H9 (cell line): ENCODE results near the gene PARD3. TPM values are rescaled to one million over a fixed set of nuclear protein-coding genes. Genes with fewer than 3 reads are reported as not detected.
A peak's percentile ranks its signal among the peaks of the same experiment; 100 is the strongest.

Experiments
- DNase-seq: peaks from one replicate; pipeline ENCODE4 v3.0.0-alpha.2; 2017
- H2AFZ ChIP-seq: one replicate; pipeline ENCODE4 v1.6.1; 2013; ENCODE audit warnings: mild to moderate bottlenecking, low read length, control low read depth, moderate library complexity
- H2AK5ac ChIP-seq: 2 replicates; pipeline ENCODE4 v1.6.1; 2013; ENCODE audit warnings: low read length, control low read depth, mixed read lengths; ENCODE audit not compliant: insufficient read length
- H2BK120ac ChIP-seq: one replicate; pipeline ENCODE4 v1.6.1; 2013; ENCODE audit warnings: low read depth, mild to moderate bottlenecking, low read length, control low read depth, inconsistent platforms; ENCODE audit not compliant: poor library complexity, severe bottlenecking
- H2BK12ac ChIP-seq: 2 replicates; pipeline ENCODE4 v1.6.1; 2013; ENCODE audit warnings: low read length, control low read depth, mixed read lengths, low read depth; ENCODE audit not compliant: insufficient read length
- H2BK15ac ChIP-seq: 2 replicates; pipeline ENCODE4 v1.6.1; 2013; ENCODE audit warnings: low read depth, low read length, control low read depth
- H2BK20ac ChIP-seq: one replicate; pipeline ENCODE4 v1.6.1; 2013; ENCODE audit warnings: low read depth, mild to moderate bottlenecking, low read length, control low read depth, inconsistent platforms; ENCODE audit not compliant: poor library complexity, severe bottlenecking
- H2BK5ac ChIP-seq: 2 replicates; pipeline ENCODE4 v1.6.1; 2013; ENCODE audit warnings: low read length, control low read depth, mixed read lengths; ENCODE audit not compliant: insufficient read length
- H3K14ac ChIP-seq: 2 replicates; pipeline ENCODE4 v1.6.1; 2013; ENCODE audit warnings: low read length, control low read depth; ENCODE audit not compliant: insufficient read depth
- H3K18ac ChIP-seq: 2 replicates; pipeline ENCODE4 v1.6.1; 2013; ENCODE audit warnings: low read depth, mild to moderate bottlenecking, mixed read lengths, low read length, control low read depth; ENCODE audit not compliant: insufficient read length
- H3K23ac ChIP-seq: 2 replicates; pipeline ENCODE4 v1.6.1; 2013; ENCODE audit warnings: low read length, control low read depth, mixed read lengths, low read depth; ENCODE audit not compliant: insufficient read length
- H3K23me2 ChIP-seq: 2 replicates; pipeline ENCODE4 v1.6.1; 2013; ENCODE audit warnings: low read depth, mild to moderate bottlenecking, mixed read lengths, low read length, control low read depth; ENCODE audit not compliant: insufficient read length, poor library complexity, severe bottlenecking
- H3K27ac ChIP-seq: 2 replicates; pipeline ENCODE4 v1.5.1; 2013; ENCODE audit warnings: low read length, control low read depth, mixed read lengths, low read depth; ENCODE audit not compliant: insufficient read length
- H3K27me3 ChIP-seq: 2 replicates; pipeline ENCODE4 v1.6.1; 2013; ENCODE audit warnings: low read length, control low read depth, inconsistent platforms; ENCODE audit not compliant: insufficient read depth
- H3K4ac ChIP-seq: 2 replicates; pipeline ENCODE4 v1.6.1; 2013; ENCODE audit warnings: low read depth, mild to moderate bottlenecking, control low read depth, inconsistent platforms, low read length, moderate library complexity
- H3K4me1 ChIP-seq: 2 replicates; pipeline ENCODE4 v1.6.1; 2013; ENCODE audit warnings: low read length, control low read depth, inconsistent platforms; ENCODE audit not compliant: insufficient read depth
- H3K4me2 ChIP-seq: 2 replicates; pipeline ENCODE4 v1.6.1; 2013; ENCODE audit warnings: low read length, control low read depth, mixed read lengths; ENCODE audit not compliant: insufficient read length, insufficient read depth
- H3K56ac ChIP-seq: 2 replicates; pipeline ENCODE4 v1.6.1; 2013; ENCODE audit warnings: low read depth, mild to moderate bottlenecking, mixed read lengths, low read length, control low read depth; ENCODE audit not compliant: insufficient read length
- H3K79me1 ChIP-seq: 2 replicates; pipeline ENCODE4 v1.6.1; 2013; ENCODE audit warnings: low read depth, mild to moderate bottlenecking, moderate library complexity, low read length, control low read depth, inconsistent platforms; ENCODE audit not compliant: insufficient read depth, poor library complexity, severe bottlenecking
- H3K79me2 ChIP-seq: 2 replicates; pipeline ENCODE4 v1.6.1; 2013; ENCODE audit warnings: low read length, control low read depth, inconsistent platforms; ENCODE audit not compliant: insufficient read depth
- H3K9ac ChIP-seq: 2 replicates; pipeline ENCODE4 v1.6.1; 2013; ENCODE audit warnings: low read length, control low read depth, mixed read lengths; ENCODE audit not compliant: insufficient read length; ENCODE audit errors: extremely low read depth
- H3K9me3 ChIP-seq: one replicate; pipeline ENCODE4 v1.6.1; 2013; ENCODE audit warnings: low read depth, low read length, inconsistent platforms; ENCODE audit not compliant: control insufficient read depth
- H3T11ph ChIP-seq: one replicate; pipeline ENCODE4 v1.6.1; 2013; ENCODE audit warnings: mild to moderate bottlenecking, low read length, control low read depth, inconsistent platforms
- H4K20me1 ChIP-seq: one replicate; pipeline ENCODE4 v1.6.1; 2013; ENCODE audit not compliant: control insufficient read depth, insufficient read length, insufficient read depth
- H4K5ac ChIP-seq: 2 replicates; pipeline ENCODE4 v1.6.1; 2013; ENCODE audit warnings: low read depth, mild to moderate bottlenecking, mixed read lengths, low read length, control low read depth; ENCODE audit not compliant: insufficient read length
- H4K8ac ChIP-seq: replicated peaks from 2 replicates; pipeline ENCODE4 v1.6.1; 2013; ENCODE audit warnings: low read length, control low read depth, mixed read lengths, low read depth; ENCODE audit not compliant: insufficient read length
- H4K91ac ChIP-seq: 2 replicates; pipeline ENCODE4 v1.6.1; 2013; ENCODE audit warnings: low read depth, mild to moderate bottlenecking, moderate library complexity, mixed read lengths, low read length, control low read depth; ENCODE audit not compliant: insufficient read length
- H3K27ac Mint-ChIP-seq, 3 experiments: 2 replicates in 2 of 3; 3 replicates in 1 of 3; pipeline ENCODE4 v1.8.0; 2020 to 2021; ENCODE audit warnings: mixed read lengths in 3 of 3, mild to moderate bottlenecking in 1 of 3, moderate library complexity in 1 of 3
- H3K27me3 Mint-ChIP-seq: 2 replicates; pipeline ENCODE4 v1.8.0; 2021; ENCODE audit warnings: low read depth, mild to moderate bottlenecking, moderate library complexity, mixed read lengths
- H3K36me3 Mint-ChIP-seq, 3 experiments: 2 replicates in 2 of 3; 3 replicates in 1 of 3; pipeline ENCODE4 v1.8.0; 2020 to 2021; ENCODE audit warnings: low read depth in 3 of 3, mixed read lengths in 3 of 3; ENCODE audit not compliant: insufficient read depth in 1 of 3
- H3K4me1 Mint-ChIP-seq, 2 experiments: 2 replicates each; pipeline ENCODE4 v1.8.0; 2020; ENCODE audit warnings: mixed read lengths in 2 of 2
- H3K4me3 Mint-ChIP-seq, 2 experiments: 2 replicates in 1 of 2; 3 replicates in 1 of 2; pipeline ENCODE4 v1.8.0; 2020 to 2021; ENCODE audit warnings: mild to moderate bottlenecking in 2 of 2, mixed read lengths in 2 of 2, moderate library complexity in 1 of 2
- H3K9me3 Mint-ChIP-seq, 2 experiments: 2 replicates in 1 of 2; 3 replicates in 1 of 2; pipeline ENCODE4 v1.8.0; 2020; ENCODE audit warnings: mild to moderate bottlenecking in 2 of 2, mixed read lengths in 2 of 2, moderate library complexity in 1 of 2
- WGBS: extraction: QIAGEN DNeasy Blood & Tissue Kit; methylation state at CpG from one replicate; pipeline ENCODE4 v1.1.7; 2013; ENCODE audit warnings: missing lambda C conversion rate, low lambda C conversion rate, mixed read lengths; ENCODE audit not compliant: insufficient read length; ENCODE audit errors: extremely low coverage; 5-methylcytosine and 5-hydroxymethylcytosine counted together
- total RNA-seq: library from RNA; stranded (reverse); gene quantifications from 2 replicates; pipeline ENCODE4 v1.2.1, GENCODE V29; 2021
- TF ChIP-seq, protein P1 (sequence below): fragments of 200-600 bp; sonication (generic); conservative IDR thresholded peaks from 3 replicates; pipeline ENCODE4 v1.8.0; 2021; ENCODE audit warnings: antibody characterized with exemption, mild to moderate bottlenecking

Gene PARD3
- total RNA-seq, 1 experiment from 2014 or later, result 44.7 TPM

DNA sequence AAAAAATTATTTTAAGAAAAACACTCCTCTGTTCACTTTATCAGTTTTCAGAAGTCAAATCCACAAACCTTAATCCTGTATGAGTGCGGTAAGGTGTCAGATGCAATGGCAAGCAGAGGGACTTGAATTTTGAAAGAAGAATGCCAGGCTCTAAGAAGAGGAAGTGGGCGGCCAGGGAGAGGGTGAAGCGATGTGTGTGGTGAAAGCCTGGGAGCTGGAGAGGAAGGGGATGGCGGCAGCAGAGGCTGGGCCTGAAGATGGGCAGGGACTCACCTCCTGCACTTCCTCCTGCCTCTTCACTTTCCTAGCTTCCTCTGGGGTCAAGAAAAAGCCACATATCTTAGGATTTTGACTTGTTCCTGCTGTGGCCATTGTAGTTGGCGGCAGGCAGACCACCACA lies 609.6 kb downstream of the PARD3 start:
- Mint-ChIP-seq H3K36me3 (peaks cover 1 to 11% (median 5%) of the 10 kb centered on the region in 3 experiments; a peak in 4 of 7 replicates), H3K4me3 (no peak overlapping the region), H3K27me3 (no peaks in the 10 kb centered on the region), H3K4me1 (peaks cover 22 to 29% of the 10 kb centered on the region in 2 experiments), H3K27ac (peak overlapping the region in 2 of 3 experiments; percentile 29 to 69; a peak in 2 of 7 replicates), H3K9me3 (peaks cover 4% of the 10 kb centered on the region in 2 experiments; a peak in 3 of 5 replicates)
- Histone ChIP-seq H3K23me2 (no peaks in the 10 kb centered on the region), H3K18ac (no peak overlapping the region), H2AFZ (no peak overlapping the region), H3K14ac (no peak overlapping the region), H2BK20ac (no peak overlapping the region), H3K4me2 (no peak overlapping the region), H2BK120ac (no peak overlapping the region), H4K20me1 (no peaks in the 10 kb centered on the region), H3K23ac (no peak overlapping the region), H3K56ac (no peak overlapping the region), H2BK5ac (no peak overlapping the region), H3T11ph (no peak overlapping the region), H3K27ac (no peak overlapping the region), H3K4ac (no peak overlapping the region), H4K8ac (no peak overlapping the region), H3K79me2 (no peaks in the 10 kb centered on the region), H3K79me1 (no peaks in the 10 kb centered on the region), H4K5ac (no peak overlapping the region), H3K9me3 (no peaks in the 10 kb centered on the region), H3K9ac (no peak overlapping the region), H4K91ac (no peak overlapping the region), H2BK12ac (no peak overlapping the region), H2BK15ac (no peak overlapping the region), H3K27me3 (no peaks in the 10 kb centered on the region), H2AK5ac (no peak overlapping the region), H3K4me1 (no peaks in the 10 kb centered on the region; the same call in 1 of the 2 replicates)
- TF ChIP-seq, protein P1, sequence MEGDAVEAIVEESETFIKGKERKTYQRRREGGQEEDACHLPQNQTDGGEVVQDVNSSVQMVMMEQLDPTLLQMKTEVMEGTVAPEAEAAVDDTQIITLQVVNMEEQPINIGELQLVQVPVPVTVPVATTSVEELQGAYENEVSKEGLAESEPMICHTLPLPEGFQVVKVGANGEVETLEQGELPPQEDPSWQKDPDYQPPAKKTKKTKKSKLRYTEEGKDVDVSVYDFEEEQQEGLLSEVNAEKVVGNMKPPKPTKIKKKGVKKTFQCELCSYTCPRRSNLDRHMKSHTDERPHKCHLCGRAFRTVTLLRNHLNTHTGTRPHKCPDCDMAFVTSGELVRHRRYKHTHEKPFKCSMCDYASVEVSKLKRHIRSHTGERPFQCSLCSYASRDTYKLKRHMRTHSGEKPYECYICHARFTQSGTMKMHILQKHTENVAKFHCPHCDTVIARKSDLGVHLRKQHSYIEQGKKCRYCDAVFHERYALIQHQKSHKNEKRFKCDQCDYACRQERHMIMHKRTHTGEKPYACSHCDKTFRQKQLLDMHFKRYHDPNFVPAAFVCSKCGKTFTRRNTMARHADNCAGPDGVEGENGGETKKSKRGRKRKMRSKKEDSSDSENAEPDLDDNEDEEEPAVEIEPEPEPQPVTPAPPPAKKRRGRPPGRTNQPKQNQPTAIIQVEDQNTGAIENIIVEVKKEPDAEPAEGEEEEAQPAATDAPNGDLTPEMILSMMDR, result no peak
- DNase-seq, result no peak
- WGBS, result no CpG with 5 or more reads among the region's 5 CpGs
